PC-3 (cell line): ENCODE data around the gene TSGA10IP.

Source experiments
- CTCF ChIP-seq: fragments of 300-600 bp; sonication (generic); conservative IDR thresholded peaks from 2 replicates; pipeline ENCODE4 v1.5.1; 2017; ENCODE audit warnings: antibody characterized with exemption, low read depth, mild to moderate bottlenecking, low read length
- EZH2 ChIP-seq: fragments of 300-600 bp; sonication (generic); IDR thresholded peaks from one replicate; pipeline ENCODE4 v1.6.1; 2017; ENCODE audit warnings: antibody characterized with exemption, mild to moderate bottlenecking, low read length; ENCODE audit not compliant: unreplicated experiment
- EZH2phosphoT487 ChIP-seq: fragments of 300-600 bp; sonication (generic); IDR thresholded peaks from 2 replicates; pipeline ENCODE4 v1.6.1; 2018; ENCODE audit warnings: mild to moderate bottlenecking, antibody characterized with exemption, low read length, borderline replicate concordance

- TF ChIP-seq EZH2, result no peak
- TF ChIP-seq CTCF, result peak; percentile 50
- no peak for TF ChIP-seq EZH2phosphoT487
Observed at GRCh38 chr11:66002648-66003225, 57.5 kb downstream of the TSGA10IP start.
